Suprapubic skin (tissue), 4 donors: Measurements from ENCODE around the gene ADAMTSL2.

Experiments used
- POLR2A ChIP-seq, 2 donors: fragments of 450-650 bp; IDR thresholded peaks; one replicate each; pipeline ENCODE4 v1.6.1; 2017; ENCODE audit warnings: antibody characterized with exemption in 2 of 2, mild to moderate bottlenecking in 2 of 2, moderate library complexity in 2 of 2
- POLR2AphosphoS5 ChIP-seq, 3 donors: sonication (generic); formaldehyde crosslinking; IDR thresholded peaks; one replicate each; pipeline ENCODE4 v1.6.1; 2017; ENCODE audit warnings: antibody characterized with exemption in 3 of 3
- TF ChIP-seq, protein P1 (sequence below), 2 donors: fragments of 200-600 bp in 1 of 2; fragments of 450-650 bp in 1 of 2; sonication (generic) in 1 of 2; IDR thresholded peaks; one replicate each; pipeline ENCODE4 v1.5.1; 2016 to 2019; ENCODE audit warnings: antibody characterized with exemption in 2 of 2, mild to moderate bottlenecking in 1 of 2, moderate library complexity in 1 of 2

DNA sequence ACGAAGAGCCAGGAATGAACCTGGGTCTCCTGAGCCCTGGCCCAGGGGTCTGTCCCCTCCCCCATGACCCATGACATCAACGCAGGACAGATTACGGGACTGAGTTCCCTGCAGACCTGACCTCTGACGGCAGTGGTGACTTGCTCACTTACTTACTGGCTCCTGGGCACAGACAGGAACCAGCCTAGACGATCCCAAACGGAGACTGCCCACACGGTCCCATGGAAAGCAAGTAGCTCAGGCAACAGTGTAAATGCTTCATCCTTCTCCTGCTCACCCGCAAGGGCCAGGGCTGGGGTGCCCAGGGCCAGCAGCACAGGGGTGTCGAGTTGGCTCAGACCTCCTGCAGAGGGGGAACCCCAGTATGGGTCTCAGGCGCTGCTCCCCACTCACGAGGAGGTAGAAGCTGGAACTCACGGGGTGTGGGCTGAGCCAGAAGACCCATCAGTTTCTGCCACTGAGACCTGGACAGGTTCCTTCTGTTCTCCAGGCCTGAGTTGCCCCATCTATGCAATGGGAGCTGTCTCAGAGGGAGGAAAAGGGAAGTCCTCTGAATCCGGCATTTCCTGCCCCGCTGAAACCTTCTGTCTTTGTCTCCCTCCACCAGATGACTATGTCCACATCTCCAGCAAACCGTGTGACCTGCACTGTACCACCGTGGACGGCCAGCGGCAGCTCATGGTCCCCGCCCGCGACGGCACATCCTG, 5.6 kb downstream of the ADAMTSL2 start:
- TF ChIP-seq, protein P1, sequence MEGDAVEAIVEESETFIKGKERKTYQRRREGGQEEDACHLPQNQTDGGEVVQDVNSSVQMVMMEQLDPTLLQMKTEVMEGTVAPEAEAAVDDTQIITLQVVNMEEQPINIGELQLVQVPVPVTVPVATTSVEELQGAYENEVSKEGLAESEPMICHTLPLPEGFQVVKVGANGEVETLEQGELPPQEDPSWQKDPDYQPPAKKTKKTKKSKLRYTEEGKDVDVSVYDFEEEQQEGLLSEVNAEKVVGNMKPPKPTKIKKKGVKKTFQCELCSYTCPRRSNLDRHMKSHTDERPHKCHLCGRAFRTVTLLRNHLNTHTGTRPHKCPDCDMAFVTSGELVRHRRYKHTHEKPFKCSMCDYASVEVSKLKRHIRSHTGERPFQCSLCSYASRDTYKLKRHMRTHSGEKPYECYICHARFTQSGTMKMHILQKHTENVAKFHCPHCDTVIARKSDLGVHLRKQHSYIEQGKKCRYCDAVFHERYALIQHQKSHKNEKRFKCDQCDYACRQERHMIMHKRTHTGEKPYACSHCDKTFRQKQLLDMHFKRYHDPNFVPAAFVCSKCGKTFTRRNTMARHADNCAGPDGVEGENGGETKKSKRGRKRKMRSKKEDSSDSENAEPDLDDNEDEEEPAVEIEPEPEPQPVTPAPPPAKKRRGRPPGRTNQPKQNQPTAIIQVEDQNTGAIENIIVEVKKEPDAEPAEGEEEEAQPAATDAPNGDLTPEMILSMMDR (IDR thresholded peaks at IDR 0.05), result no peak
- no peak for TF ChIP-seq POLR2A (IDR thresholded peaks at IDR 0.05)
- no peak for TF ChIP-seq POLR2AphosphoS5 (IDR thresholded peaks at IDR 0.05)
